ENCODE results near the gene DLL4. TPM values are rescaled to one million over a fixed set of nuclear protein-coding genes. Genes with fewer than 3 reads are reported as not detected.
A peak's percentile ranks its signal among the peaks of the same experiment; 100 is the strongest.

DLL4 gene
- total RNA-seq, 1 donor from 2014 or later, result not detected

GRCh38 chr15:40906991-40907802, 21.9 kb upstream of the DLL4 start:
- no peaks in the 10 kb centered on the region for H3K9me3 Mint-ChIP-seq
- intact Hi-C loops (cut with micrococcal nuclease), result loop anchor here (1.0 to 10.0 kb wide), 7 partner anchors 19 to 758 kb away; partner anchors contain the start of genes CHAC1, CHP1, INO80 and MGA
- DNase-seq (peak; percentile 43), ATAC-seq (ENCODE audit: low read depth) (peak; percentile 22)
- ChIA-PET CTCF (interaction anchor here (0.6 to 7.7 kb wide), 13 partner anchors 9 to 558 kb away, joined by 3 to 97 read pairs (median 17); partner anchors contain the start of genes CHP1, DLL4, EXD1 and VPS18), POLR2A (interaction anchor here (0.6 to 4.9 kb wide), 16 partner anchors 12 to 1757 kb away, joined by 3 to 33 read pairs (median 5); partner anchors contain the start of genes CHAC1, DLL4 and VPS18)
- peaks cover 50% of the 10 kb centered on the region for H3K4me1 Mint-ChIP-seq
- peaks cover 17% of the 10 kb centered on the region for H3K36me3 Mint-ChIP-seq (ENCODE audit: low read depth)
- TF ChIP-seq CTCF (IDR thresholded peaks at IDR 0.05), result no peak
- H3K4me3 Mint-ChIP-seq, result peak overlapping the region; percentile 82
- H3K27ac Mint-ChIP-seq, result peak overlapping the region; percentile 84
- H3K27me3 Mint-ChIP-seq, result no peaks in the 10 kb centered on the region

- DNase-seq (no peak), ATAC-seq (ENCODE audit: low read depth) (no peak)
- H3K36me3 Mint-ChIP-seq (ENCODE audit: low read depth), result peaks cover 9% of the 10 kb centered on the region
- no peaks in the 10 kb centered on the region for H3K27me3 Mint-ChIP-seq
- CTCF ChIA-PET, result interaction anchor here (1.3 to 6.9 kb wide), 6 partner anchors 10 to 277 kb away, joined by 3 to 97 read pairs (median 44); partner anchors contain the start of genes DLL4 and VPS18
- H3K9me3 Mint-ChIP-seq, result no peaks in the 10 kb centered on the region
- no peak for TF ChIP-seq CTCF (IDR thresholded peaks at IDR 0.05)
- H3K4me3 Mint-ChIP-seq, result peak overlapping the region; percentile 82
- peaks cover 45% of the 10 kb centered on the region for H3K4me1 Mint-ChIP-seq
- POLR2A ChIA-PET, result interaction anchor here (0.6 to 2.1 kb wide), 9 partner anchors 10 to 208 kb away, joined by 3 to 15 read pairs (median 5); partner anchors contain the start of genes CHAC1, DLL4 and VPS18
- peak overlapping the region; percentile 50 for H3K27ac Mint-ChIP-seq
- intact Hi-C loops (cut with micrococcal nuclease), result loop anchor here (10.0 kb wide), 1 partner anchor 757 kb away; the partner anchor contains the start of gene MGA
Observed at GRCh38 chr15:40908095-40908494, 21.0 kb upstream of the DLL4 start.

- CTCF ChIA-PET, result interaction anchor here (1.5 kb wide), 1 partner anchor 276 kb away, joined by 4 read pairs; no protein-coding TSS in a partner anchor
- POLR2A ChIA-PET, result no interaction called here
- Mint-ChIP-seq H3K27ac (no peak overlapping the region), H3K27me3 (no peaks in the 10 kb centered on the region), H3K36me3 (ENCODE audit: low read depth) (no peaks in the 10 kb centered on the region), H3K4me3 (no peak overlapping the region), H3K4me1 (peaks cover 26% of the 10 kb centered on the region), H3K9me3 (no peaks in the 10 kb centered on the region)
- no peak for DNase-seq
- no peak for TF ChIP-seq CTCF (IDR thresholded peaks at IDR 0.05)
- ATAC-seq (ENCODE audit: low read depth), result no peak
- intact Hi-C loops (cut with micrococcal nuclease), result loop anchor here (10.0 kb wide), 1 partner anchor 755 kb away; the partner anchor contains the start of gene MGA
Observed at GRCh38 chr15:40909662-40910630, 19.2 kb upstream of the DLL4 start.

GRCh38 chr15:40911141-40911540, 18.0 kb upstream of the DLL4 start:
- Mint-ChIP-seq H3K4me1 (peaks cover 18% of the 10 kb centered on the region), H3K27me3 (no peaks in the 10 kb centered on the region), H3K36me3 (ENCODE audit: low read depth) (no peaks in the 10 kb centered on the region), H3K27ac (no peak overlapping the region), H3K9me3 (no peaks in the 10 kb centered on the region), H3K4me3 (no peak overlapping the region)
- ATAC-seq (ENCODE audit: low read depth) (no peak), DNase-seq (no peak)
- intact Hi-C loops (cut with micrococcal nuclease), result no loop called here
- TF ChIP-seq CTCF (IDR thresholded peaks at IDR 0.05), result no peak
- ChIA-PET CTCF (interaction anchor here (1.5 kb wide), 1 partner anchor 274 kb away, joined by 4 read pairs; no protein-coding TSS in a partner anchor), POLR2A (no interaction called here)
